ENCODE measurements around the gene PRKCD.

Gene PRKCD

DNA sequence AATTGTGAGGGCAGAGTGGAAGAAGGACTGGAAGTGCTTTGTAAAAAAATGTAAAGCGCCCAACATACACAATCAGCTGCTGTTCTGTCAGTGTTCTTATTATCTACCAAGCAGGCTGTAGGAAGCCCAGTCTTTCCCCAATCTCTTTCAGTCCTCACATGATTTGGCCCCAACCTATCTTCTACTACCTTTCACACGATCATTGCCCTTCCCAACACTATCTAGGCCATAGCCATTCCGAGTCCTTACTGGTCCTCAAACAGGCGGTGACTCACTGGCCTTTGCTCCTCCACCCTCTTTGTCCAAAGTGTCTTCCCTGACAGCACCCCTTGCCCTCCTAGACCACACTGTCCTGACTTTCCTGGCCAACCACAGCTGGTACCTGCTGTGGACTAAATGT, 29.9 kb upstream of the PRKCD start:
- TF ChIP-seq, protein P1, sequence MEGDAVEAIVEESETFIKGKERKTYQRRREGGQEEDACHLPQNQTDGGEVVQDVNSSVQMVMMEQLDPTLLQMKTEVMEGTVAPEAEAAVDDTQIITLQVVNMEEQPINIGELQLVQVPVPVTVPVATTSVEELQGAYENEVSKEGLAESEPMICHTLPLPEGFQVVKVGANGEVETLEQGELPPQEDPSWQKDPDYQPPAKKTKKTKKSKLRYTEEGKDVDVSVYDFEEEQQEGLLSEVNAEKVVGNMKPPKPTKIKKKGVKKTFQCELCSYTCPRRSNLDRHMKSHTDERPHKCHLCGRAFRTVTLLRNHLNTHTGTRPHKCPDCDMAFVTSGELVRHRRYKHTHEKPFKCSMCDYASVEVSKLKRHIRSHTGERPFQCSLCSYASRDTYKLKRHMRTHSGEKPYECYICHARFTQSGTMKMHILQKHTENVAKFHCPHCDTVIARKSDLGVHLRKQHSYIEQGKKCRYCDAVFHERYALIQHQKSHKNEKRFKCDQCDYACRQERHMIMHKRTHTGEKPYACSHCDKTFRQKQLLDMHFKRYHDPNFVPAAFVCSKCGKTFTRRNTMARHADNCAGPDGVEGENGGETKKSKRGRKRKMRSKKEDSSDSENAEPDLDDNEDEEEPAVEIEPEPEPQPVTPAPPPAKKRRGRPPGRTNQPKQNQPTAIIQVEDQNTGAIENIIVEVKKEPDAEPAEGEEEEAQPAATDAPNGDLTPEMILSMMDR (IDR thresholded peaks at IDR 0.05) = no peak

DNA sequence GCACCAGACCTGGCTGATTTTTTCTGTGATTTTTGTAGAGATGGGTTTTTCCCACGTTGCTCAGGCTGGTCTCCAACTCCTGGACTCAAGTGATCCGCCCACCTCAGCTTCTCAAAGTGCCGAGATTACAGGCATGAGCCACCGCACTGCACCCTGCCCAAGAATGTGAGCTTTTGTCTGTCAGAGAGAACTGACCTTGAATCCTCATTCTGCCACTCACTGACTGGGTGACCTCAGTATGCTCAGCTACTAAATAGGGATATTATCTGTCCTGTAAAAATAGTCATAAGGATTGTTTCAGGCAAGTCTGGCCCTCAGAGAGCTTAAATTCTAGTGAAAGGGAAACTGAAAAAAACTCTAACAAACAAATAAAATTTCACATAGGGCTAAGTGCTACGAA, 28.7 kb upstream of the PRKCD start:
- TF ChIP-seq, protein P1 (IDR thresholded peaks at IDR 0.05) = no peak

DNA sequence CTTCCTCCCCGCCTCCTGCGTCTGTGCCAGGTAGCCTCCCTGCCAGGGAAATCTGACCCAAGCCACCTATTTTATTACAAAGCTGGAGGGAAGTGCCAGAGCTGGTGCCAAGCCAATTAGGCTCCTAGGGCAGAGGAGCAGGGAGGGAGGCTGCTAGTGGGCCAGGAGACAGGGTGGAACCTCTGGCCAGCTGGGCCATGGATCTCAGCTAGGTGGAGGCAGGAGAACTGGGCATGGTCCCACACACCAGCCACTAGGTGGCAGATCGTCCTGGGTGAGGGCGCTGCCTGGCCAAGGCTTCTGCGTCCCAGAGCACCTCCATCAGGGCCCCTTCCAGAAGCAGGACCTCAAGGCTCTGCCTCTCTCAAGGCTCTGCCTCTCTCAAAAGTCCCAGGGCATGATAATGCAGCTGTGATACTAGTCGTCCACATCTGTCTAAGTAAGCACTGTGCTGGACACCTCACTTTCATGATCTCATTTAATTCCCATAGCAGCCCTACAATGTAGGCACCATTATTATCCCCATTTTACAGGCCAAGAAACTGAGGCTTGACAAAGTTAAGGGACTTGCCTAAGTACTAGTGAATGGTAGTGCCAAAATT, 26.3 kb upstream of the PRKCD start:
- TF ChIP-seq, protein P1 (IDR thresholded peaks at IDR 0.05) = peak; percentile 85

DNA sequence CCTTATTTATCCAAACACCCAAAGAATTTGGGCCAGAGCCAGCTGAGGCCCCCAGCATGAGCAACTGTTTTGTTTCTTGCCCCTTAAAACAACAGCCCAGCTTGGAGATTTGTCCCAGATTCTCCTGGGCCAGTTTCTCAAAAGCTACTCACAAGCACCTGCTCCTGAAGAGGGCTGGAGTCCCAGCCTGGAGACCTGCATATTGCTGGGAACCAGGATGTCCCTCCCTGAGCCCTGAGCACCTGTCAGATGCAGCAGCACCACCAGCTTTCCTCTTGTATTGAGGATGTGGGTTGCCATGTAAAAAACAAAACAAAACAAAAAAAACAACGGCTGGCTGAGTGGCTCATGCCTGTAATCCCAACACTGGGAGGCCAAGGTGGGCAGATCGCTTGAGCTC, 23.8 kb upstream of the PRKCD start:
- TF ChIP-seq, protein P1 (IDR thresholded peaks at IDR 0.05) = no peak

DNA sequence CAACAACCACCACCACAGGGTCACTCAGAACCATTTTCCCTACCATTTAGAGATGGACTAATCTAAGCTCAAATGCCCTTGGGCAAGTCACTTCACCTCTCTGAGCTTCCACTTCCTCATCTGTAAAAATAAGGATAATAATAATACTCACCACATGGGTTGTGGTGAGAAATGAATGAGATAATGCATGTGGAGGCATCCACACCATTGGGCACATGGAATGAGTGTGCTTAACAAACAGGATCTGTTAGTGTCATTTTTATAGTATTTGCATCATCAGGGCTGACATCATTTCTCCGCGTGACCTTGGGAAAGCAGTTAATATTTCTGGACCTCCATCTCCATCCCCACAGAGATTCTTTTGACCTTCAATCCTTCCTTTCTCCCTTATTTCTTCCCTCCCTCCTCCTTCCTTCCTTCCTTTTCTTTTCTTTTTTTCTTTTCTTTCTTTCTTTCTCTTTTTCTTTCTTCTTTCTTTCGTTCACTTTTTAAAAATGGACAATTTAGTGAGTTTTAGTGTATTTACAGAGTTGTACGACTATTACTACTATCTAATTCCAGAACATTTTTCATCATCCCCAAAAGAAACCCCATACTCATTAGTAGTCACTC, 23.1 kb upstream of the PRKCD start:
- TF ChIP-seq, protein P1 (IDR thresholded peaks at IDR 0.05) = no peak

DNA sequence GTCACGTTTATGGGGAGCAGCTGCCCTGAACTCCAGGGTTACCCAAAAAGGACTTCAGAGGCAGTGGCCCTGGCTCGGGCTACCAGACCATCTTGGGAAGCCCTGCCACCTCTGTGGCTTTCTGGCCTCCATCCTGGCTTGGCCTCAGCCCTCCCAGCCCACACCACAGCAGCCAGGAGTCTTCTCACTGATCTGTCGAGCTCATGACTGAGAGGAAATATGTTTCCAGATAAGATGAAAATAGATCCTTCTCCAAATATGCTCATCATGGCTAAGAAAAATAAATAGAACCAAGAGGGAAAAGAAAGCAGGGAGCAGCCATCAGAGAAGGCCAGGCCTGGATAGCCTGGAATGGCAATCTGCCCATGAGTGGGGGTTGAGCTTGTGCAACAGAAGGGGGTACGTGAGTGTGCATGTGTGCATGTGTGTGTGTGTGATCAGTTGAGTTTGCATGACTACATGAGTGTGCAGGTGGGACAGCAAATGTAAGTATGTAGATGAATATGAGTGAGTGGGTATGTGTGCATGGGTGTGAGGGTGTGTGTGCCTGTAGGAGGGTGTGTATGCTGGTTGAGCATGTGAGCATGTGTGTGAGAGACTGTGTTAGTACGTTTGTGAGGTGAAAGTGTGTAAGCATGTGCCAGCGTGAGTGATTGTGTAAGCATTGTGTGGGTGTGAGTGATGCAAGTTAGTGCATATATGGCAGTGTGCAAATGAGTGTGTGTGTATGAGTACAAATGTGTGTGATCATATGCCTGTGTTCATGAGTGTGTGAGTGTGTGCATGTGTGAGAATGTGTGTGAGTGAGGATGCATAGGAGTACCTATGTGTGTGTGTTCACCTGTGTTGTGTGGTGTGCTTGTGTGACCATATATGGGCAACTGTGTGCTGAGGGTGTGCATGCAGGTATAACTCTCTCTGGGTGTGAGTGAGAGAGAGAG, 20.8 kb upstream of the PRKCD start:
- TF ChIP-seq, protein P1 (IDR thresholded peaks at IDR 0.05) = no peak

DNA sequence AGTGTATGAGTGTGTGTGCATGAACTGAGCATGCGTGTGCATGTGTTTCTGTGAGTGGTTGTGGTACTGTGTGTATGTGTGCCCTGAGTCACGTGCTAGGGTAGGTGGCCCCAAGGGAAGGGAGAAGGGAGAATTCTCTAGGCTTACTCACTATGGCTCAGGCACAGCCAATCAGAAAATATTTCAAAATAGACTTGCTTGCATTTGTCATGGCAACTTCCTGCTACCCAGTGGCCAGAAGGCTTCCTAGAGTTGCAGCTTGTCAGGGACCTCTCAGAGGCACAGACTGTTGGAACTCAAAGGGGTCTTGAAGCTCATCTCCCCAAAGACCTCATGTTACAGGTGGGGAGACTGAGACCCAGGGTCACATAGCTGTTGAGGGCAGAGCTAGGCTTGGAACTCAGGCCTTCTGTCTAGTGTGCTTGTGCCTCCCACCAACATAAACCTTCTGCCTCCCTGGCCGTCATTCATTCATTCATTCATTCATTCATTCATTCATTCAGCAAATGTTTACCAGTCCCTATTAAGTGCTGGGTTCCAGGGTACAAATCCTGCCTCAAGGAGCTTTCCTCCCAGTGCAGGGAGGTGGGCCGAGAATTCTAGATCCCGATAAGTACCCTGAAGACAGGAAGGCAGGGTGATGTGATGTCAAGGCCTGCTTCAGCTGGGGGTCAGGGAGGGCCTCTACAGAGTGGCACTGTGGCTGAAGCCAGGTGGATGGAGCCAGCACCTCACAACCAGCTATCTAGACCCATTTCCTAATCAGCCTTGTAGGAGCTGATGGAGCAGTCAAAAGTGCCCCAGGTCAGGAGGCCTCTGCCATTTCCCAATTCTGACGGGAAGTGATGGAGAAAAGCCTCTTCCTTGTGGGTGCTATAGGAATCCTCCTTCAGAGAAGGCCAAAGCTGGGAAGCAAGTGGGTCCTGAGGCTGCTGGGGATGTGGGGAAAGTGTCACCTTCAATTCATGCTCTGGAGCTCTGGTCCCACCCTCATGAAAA, 19.9 kb upstream of the PRKCD start:
- TF ChIP-seq, protein P1 (IDR thresholded peaks at IDR 0.05) = no peak
